HG02852 (cell line): ENCODE measurements around the gene KIF1C.
"Not testable (repeated sequence)": the region's sequence is repeated elsewhere in the genome, so short reads cannot be mapped to it uniquely, and the experiment has no call there.

Experiments
- ATAC-seq: cut with Tn5 transposase; IDR thresholded peaks from one replicate; pipeline ENCODE4 v1.9.1; 2021; ENCODE audit warnings: mild to moderate bottlenecking, moderate library complexity; ENCODE audit not compliant: unreplicated experiment

The KIF1C gene

GRCh38 chr17:5042157-5043022 is 44.6 kb downstream of the KIF1C start:
- no peak for ATAC-seq

GRCh38 chr17:5043524-5043923 is 45.8 kb downstream of the KIF1C start:
- ATAC-seq = no peak

GRCh38 chr17:5044630-5045029 is 46.9 kb downstream of the KIF1C start:
- no peak for ATAC-seq

GRCh38 chr17:5045496-5045895 is 47.7 kb downstream of the KIF1C start:
- ATAC-seq = no peak

GRCh38 chr17:5047446-5047845 is 49.7 kb downstream of the KIF1C start:
- no peak for ATAC-seq

GRCh38 chr17:5049314-5049841 is 51.6 kb downstream of the KIF1C start:
- no peak for ATAC-seq

- ATAC-seq = no peak
Observed at GRCh38 chr17:5050278-5050677, 52.5 kb downstream of the KIF1C start.

GRCh38 chr17:5055543-5055942 is 57.8 kb downstream of the KIF1C start:
- ATAC-seq = no peak

GRCh38 chr17:5065227-5065744 is 67.5 kb downstream of the KIF1C start:
- no peak for ATAC-seq

- ATAC-seq = no peak
Observed at GRCh38 chr17:5068236-5068635, 70.5 kb downstream of the KIF1C start.

GRCh38 chr17:5069724-5070123 is 72.0 kb downstream of the KIF1C start:
- no peak for ATAC-seq

GRCh38 chr17:5075472-5075871 is 77.7 kb downstream of the KIF1C start:
- ATAC-seq = not testable (repeated sequence)

GRCh38 chr17:5077275-5077674 is 79.5 kb downstream of the KIF1C start:
- not testable (repeated sequence) for ATAC-seq

- ATAC-seq = no peak
Observed at GRCh38 chr17:5077781-5078105, 80.0 kb downstream of the KIF1C start.
